ENCODE measurements around the gene KITLG.

DNA sequence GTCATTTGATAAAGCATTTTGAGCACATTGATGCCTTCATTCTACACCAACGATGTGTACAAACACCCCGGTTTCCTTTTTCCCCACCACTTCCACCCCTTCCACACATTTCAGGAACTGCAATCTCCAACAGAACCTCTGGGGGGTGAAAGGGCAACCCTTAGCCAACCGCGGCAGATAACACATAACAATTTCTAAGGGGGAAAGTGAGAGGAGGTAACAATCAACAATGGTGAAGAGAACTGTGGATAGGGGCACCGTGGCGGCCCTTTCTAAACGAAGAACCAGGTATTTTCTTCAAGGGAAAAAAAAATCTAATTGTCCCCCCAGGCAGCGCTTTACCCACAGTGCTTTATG is 1.1 kb downstream of the KITLG start:
- no peak for TF ChIP-seq POLR2A (IDR thresholded peaks at IDR 0.05; ENCODE audit: low read length)
- TF ChIP-seq, protein P1, sequence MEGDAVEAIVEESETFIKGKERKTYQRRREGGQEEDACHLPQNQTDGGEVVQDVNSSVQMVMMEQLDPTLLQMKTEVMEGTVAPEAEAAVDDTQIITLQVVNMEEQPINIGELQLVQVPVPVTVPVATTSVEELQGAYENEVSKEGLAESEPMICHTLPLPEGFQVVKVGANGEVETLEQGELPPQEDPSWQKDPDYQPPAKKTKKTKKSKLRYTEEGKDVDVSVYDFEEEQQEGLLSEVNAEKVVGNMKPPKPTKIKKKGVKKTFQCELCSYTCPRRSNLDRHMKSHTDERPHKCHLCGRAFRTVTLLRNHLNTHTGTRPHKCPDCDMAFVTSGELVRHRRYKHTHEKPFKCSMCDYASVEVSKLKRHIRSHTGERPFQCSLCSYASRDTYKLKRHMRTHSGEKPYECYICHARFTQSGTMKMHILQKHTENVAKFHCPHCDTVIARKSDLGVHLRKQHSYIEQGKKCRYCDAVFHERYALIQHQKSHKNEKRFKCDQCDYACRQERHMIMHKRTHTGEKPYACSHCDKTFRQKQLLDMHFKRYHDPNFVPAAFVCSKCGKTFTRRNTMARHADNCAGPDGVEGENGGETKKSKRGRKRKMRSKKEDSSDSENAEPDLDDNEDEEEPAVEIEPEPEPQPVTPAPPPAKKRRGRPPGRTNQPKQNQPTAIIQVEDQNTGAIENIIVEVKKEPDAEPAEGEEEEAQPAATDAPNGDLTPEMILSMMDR (IDR thresholded peaks at IDR 0.05) = no peak; the same call in 2 of the 3 replicates
- TF ChIP-seq CEBPB (IDR thresholded peaks at IDR 0.05) = peak in 1 of 2 experiments; percentile 45; a peak in 2 of 4 replicates
- no peak for TF ChIP-seq FOSL2 (IDR thresholded peaks at IDR 0.05)
- TF ChIP-seq FOSL2 (CRISPR knock-in tag; IDR thresholded peaks at IDR 0.05) = no peak
- no peak for TF ChIP-seq REST (IDR thresholded peaks at IDR 0.05)
- TF ChIP-seq PBX3 (IDR thresholded peaks at IDR 0.05) = no peak
- TF ChIP-seq PHF8 (IDR thresholded peaks at IDR 0.05; ENCODE audit: borderline replicate concordance, low read depth) = no peak
- no peak for TF ChIP-seq HOXB13 (CRISPR knock-in tag; IDR thresholded peaks at IDR 0.05; ENCODE audit: low read depth)
